ENCODE measurements around the gene TTR. TPM values are rescaled to one million over a fixed set of nuclear protein-coding genes. Genes with fewer than 3 reads are reported as not detected.

TTR gene
- total RNA-seq, 1 experiment from 2014 or later = not detected

GRCh38 chr18:31554776-31555175, 36.9 kb upstream of the TTR start:
- DNase-seq = no peak
- no peak overlapping the region for H2AFZ ChIP-seq (ENCODE audit: low read length)
- H3K79me2 ChIP-seq (ENCODE audit: low read length) = no peaks in the 10 kb centered on the region
- no TSS peak for BruUV-seq (replicated peaks)
- ChIA-PET POLR2A (ENCODE audit: unreplicated experiment) (no interaction called here), CTCF (no interaction called here)
- no peak overlapping the region for H3K4me3 ChIP-seq (ENCODE audit: low read length)
- H3K4me1 ChIP-seq (ENCODE audit: insufficient read depth, low read length) = peaks cover 7% of the 10 kb centered on the region; the same call in 1 of the 2 replicates
- ATAC-seq = no peak
- H3K36me3 ChIP-seq (ENCODE audit: low read depth, low read length) = no peaks in the 10 kb centered on the region
- H3K9me3 ChIP-seq (ENCODE audit: low read length) = no peaks in the 10 kb centered on the region
- H3K9ac ChIP-seq (ENCODE audit: low read length) = no peak overlapping the region
- no peaks in the 10 kb centered on the region for H3F3A ChIP-seq (ENCODE audit: low read length, unreplicated experiment)
- H3K27ac ChIP-seq (ENCODE audit: low read length) = no peak overlapping the region
- no peak overlapping the region for H3K4me2 ChIP-seq (ENCODE audit: low read length)
- intact Hi-C loops (cut with micrococcal nuclease) = no loop called here
- H3K27me3 ChIP-seq (ENCODE audit: low read length) = no peaks in the 10 kb centered on the region
- no peaks in the 10 kb centered on the region for H4K20me1 ChIP-seq (ENCODE audit: low read length)
- TF ChIP-seq EZH2 (IDR thresholded peaks at IDR 0.05; ENCODE audit: low read length, unreplicated experiment) (no peak), EZH2phosphoT487 (IDR thresholded peaks at IDR 0.05; ENCODE audit: borderline replicate concordance, low read length) (no peak), CTCF (conservative IDR thresholded peaks at IDR 0.05; ENCODE audit: low read depth, low read length) (no peak)
- H3K9me2 ChIP-seq (replicated peaks; ENCODE audit: low read length) = no peaks in the 10 kb centered on the region

GRCh38 chr18:31555971-31556747, 35.5 kb upstream of the TTR start:
- BruUV-seq (replicated peaks) = no TSS peak
- no peaks in the 10 kb centered on the region for H3K79me2 ChIP-seq (ENCODE audit: low read length)
- H3K9me3 ChIP-seq (ENCODE audit: low read length) = no peaks in the 10 kb centered on the region
- H3K9me2 ChIP-seq (replicated peaks; ENCODE audit: low read length) = no peaks in the 10 kb centered on the region
- intact Hi-C loops (cut with micrococcal nuclease) = loop anchor here (1.0 to 2.0 kb wide), 4 partner anchors 131 to 263 kb away; no protein-coding TSS in a partner anchor
- H3F3A ChIP-seq (ENCODE audit: low read length, unreplicated experiment) = no peaks in the 10 kb centered on the region
- H3K9ac ChIP-seq (ENCODE audit: low read length) = no peak overlapping the region
- H2AFZ ChIP-seq (ENCODE audit: low read length) = peak overlapping the region; percentile 67
- peak; percentile 64 for DNase-seq
- no peak for TF ChIP-seq EZH2phosphoT487 (IDR thresholded peaks at IDR 0.05; ENCODE audit: borderline replicate concordance, low read length)
- peak; percentile 65 for TF ChIP-seq CTCF (conservative IDR thresholded peaks at IDR 0.05; ENCODE audit: low read depth, low read length)
- no peak for TF ChIP-seq EZH2 (IDR thresholded peaks at IDR 0.05; ENCODE audit: low read length, unreplicated experiment)
- H3K4me3 ChIP-seq (ENCODE audit: low read length) = no peak overlapping the region; the same call in 1 of the 2 replicates
- H3K4me2 ChIP-seq (ENCODE audit: low read length) = peak overlapping the region; percentile 46; the same call in 1 of the 2 replicates
- peaks cover 7% of the 10 kb centered on the region; the same call in 1 of the 2 replicates for H3K4me1 ChIP-seq (ENCODE audit: insufficient read depth, low read length)
- peak; percentile 64 for ATAC-seq
- POLR2A ChIA-PET (ENCODE audit: unreplicated experiment) = no interaction called here
- no peaks in the 10 kb centered on the region for H3K36me3 ChIP-seq (ENCODE audit: low read depth, low read length)
- no peaks in the 10 kb centered on the region for H3K27me3 ChIP-seq (ENCODE audit: low read length)
- H3K27ac ChIP-seq (ENCODE audit: low read length) = no peak overlapping the region
- no peaks in the 10 kb centered on the region for H4K20me1 ChIP-seq (ENCODE audit: low read length)
- CTCF ChIA-PET = interaction anchor here (0.6 to 1.5 kb wide), 3 partner anchors 167 to 357 kb away, joined by 3 to 5 read pairs (median 5); no protein-coding TSS in a partner anchor

GRCh38 chr18:31557446-31557845, 34.2 kb upstream of the TTR start:
- ChIA-PET POLR2A (ENCODE audit: unreplicated experiment) (no interaction called here), CTCF (interaction anchor here (0.6 kb wide), 1 partner anchor 178 kb away, joined by 3 read pairs; no protein-coding TSS in a partner anchor)
- Histone ChIP-seq H3K27ac (ENCODE audit: low read length) (no peak overlapping the region), H2AFZ (ENCODE audit: low read length) (no peak overlapping the region), H3K27me3 (ENCODE audit: low read length) (no peaks in the 10 kb centered on the region), H3K4me2 (ENCODE audit: low read length) (no peak overlapping the region), H3K9me3 (ENCODE audit: low read length) (no peaks in the 10 kb centered on the region), H4K20me1 (ENCODE audit: low read length) (no peaks in the 10 kb centered on the region), H3K4me3 (ENCODE audit: low read length) (no peak overlapping the region), H3K9ac (ENCODE audit: low read length) (no peak overlapping the region), H3K36me3 (ENCODE audit: low read depth, low read length) (no peaks in the 10 kb centered on the region), H3K79me2 (ENCODE audit: low read length) (no peaks in the 10 kb centered on the region), H3F3A (ENCODE audit: low read length, unreplicated experiment) (no peaks in the 10 kb centered on the region), H3K4me1 (ENCODE audit: insufficient read depth, low read length) (peaks cover 7% of the 10 kb centered on the region; the same call in 1 of the 2 replicates), H3K9me2 (replicated peaks; ENCODE audit: low read length) (no peaks in the 10 kb centered on the region)
- DNase-seq = peak; percentile 1
- BruUV-seq (replicated peaks) = no TSS peak
- intact Hi-C loops (cut with micrococcal nuclease) = loop anchor here (2.0 kb wide), 1 partner anchor 129 kb away; no protein-coding TSS in a partner anchor
- ATAC-seq = no peak
- TF ChIP-seq CTCF (conservative IDR thresholded peaks at IDR 0.05; ENCODE audit: low read depth, low read length) (no peak), EZH2 (IDR thresholded peaks at IDR 0.05; ENCODE audit: low read length, unreplicated experiment) (no peak), EZH2phosphoT487 (IDR thresholded peaks at IDR 0.05; ENCODE audit: borderline replicate concordance, low read length) (no peak)
